Femur (tissue), 1 donor: Measurements from ENCODE around the gene ATXN2L.
"Not testable (repeated sequence)": the region's sequence is repeated elsewhere in the genome, so short reads cannot be mapped to it uniquely, and the experiment has no call there.

Experiments used
- DNase-seq: peaks from one replicate; pipeline ENCODE4 v3.0.0-alpha.2; 2017

The ATXN2L gene

GRCh38 chr16:28822520-28823290, at the start of gene ATXN2L:
Gene ATXN2L, plus strand, starts transcription at chr16:28822999. Its CDS starts 261 bp downstream, at chr16:28823260.
- peak; percentile 95 for DNase-seq

DNA sequence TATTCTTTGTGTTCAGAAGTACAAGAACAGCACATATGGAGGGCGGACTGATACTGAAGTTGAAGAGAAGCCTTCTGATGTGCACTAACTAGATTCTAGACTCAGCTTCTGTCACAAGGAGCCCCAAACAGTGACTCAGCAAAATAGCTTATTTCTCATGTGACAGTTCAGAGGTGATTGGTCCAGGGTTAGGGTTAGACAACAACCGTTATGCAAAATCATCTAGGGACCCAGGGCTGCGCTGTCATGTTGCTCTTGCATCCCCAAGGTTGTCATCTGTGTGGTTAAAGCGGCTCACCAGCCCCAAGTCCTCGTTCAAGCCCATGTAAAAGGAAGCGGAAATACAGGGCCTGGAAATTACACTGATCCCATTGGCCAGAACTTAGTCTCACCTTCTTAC, 41.1 kb upstream of the ATXN2L start:
- not testable (repeated sequence) for DNase-seq

DNA sequence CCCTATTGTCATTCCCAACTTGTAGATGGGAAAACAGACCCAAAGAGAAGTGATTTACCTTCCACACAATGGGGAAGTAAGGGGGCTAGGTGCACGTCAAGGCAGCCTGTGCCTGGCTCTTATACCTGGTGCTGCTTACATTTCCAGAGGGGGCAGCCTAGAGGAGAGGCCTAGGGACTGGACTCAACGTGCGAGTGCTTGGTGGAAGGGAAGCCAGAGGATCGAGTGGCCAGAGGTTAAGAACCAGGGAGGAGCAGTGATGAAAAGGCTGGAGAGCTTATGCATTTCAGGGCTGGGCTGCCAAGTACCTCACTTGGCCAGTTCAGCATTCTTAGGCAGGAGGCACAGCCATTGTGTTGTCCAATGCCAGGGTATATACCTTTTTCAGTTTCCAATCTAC, 40.4 kb upstream of the ATXN2L start:
- DNase-seq: not testable (repeated sequence)

DNA sequence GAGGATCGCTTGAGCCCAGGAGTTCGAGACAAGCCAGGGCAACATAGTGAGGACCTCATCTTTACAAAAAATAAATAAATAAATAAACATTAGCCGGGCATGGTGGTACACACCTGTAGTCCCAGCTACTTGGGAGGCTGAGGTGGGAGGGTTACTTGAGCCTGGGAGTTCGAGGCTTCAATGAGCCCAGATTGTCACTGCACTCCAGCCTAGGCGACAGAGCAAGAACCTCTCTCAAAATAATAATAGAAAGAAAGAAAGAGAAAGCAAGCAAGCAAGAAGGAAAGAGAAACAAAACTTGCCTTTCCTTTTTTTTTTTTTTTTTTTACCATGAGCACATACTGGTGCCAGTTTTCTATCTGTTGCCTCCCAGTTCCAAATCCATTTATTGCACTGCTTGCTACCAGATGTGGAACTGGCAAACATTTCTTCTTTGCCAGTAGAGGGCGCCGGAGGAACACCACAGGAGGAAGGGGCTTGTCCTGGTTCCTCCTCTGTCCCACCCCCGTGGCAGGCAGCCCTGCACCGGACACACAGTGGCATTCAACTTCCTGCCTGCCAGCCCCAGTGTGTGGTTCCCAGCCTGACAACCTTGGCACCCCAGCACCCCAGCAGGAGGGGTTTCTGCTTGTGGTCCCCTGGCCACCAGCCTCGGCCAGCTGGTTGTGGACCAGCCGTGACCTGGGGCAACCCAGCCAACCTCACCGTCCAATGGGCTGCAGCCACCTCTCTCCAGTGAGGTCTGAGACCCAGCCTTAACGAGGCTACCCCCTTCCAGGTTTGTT, 20.4 kb upstream of the ATXN2L start:
- DNase-seq: peak; percentile 70

DNA sequence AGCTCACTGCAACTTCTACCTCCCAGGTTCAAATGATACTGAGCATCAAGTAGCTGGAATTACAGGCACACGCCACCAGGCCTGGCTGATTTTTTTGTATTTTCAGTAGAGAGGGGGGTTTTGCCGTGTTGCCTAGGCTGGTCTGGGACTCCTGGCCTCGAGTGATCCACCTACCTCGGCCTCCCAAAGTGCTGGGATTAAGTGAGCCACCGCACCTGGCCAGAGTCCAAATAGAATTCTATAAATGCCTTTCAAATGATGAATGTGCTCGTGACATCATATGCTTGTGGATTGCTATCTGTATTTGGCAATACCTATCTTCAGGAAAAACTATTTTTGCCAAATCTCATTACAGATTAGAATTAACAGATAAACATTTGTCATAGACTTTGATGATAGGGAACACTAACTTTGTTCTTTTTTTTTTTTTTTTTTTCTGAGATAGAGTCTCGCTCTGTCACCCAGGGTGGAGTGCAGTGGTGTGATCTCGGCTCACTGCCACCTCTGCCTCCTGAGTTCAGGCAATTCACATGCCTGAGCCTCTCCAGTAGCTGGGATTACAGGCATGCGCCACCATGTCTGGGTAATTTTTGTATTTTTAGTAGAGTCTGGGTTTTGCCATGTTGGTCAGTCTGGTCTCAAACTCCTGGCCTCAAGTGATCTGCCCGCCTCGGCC, 15.2 kb upstream of the ATXN2L start:
- DNase-seq: not testable (repeated sequence)

- no peak for DNase-seq
Measured at GRCh38 chr16:28820016-28820415, 2.8 kb upstream of the ATXN2L start.

DNA sequence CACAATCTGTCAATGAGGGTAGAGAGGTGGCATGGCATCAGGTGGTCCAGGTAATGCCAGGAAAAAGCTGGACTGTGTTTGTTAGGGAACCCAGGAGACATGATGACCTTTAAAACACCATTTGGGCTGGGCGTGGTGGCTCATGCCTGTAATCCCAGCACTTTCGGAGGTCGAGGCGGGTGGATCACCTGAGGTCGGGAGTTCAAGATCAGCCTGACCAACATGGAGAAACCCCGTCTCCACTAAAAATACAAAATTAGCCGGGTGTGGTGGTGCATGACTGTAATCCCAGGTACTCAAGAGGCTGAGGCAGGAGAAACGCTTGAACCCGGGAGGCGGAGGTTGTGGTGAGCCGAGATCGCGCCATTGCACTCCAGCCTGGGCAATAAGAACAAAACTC, 2.3 kb upstream of the ATXN2L start:
- DNase-seq: not testable (repeated sequence)

- no peak for DNase-seq
Measured at GRCh38 chr16:28821874-28822519, 802 bp upstream of the ATXN2L start.

GRCh38 chr16:28823291-28823872, 583 bp downstream of the ATXN2L start:
- no peak for DNase-seq

DNA sequence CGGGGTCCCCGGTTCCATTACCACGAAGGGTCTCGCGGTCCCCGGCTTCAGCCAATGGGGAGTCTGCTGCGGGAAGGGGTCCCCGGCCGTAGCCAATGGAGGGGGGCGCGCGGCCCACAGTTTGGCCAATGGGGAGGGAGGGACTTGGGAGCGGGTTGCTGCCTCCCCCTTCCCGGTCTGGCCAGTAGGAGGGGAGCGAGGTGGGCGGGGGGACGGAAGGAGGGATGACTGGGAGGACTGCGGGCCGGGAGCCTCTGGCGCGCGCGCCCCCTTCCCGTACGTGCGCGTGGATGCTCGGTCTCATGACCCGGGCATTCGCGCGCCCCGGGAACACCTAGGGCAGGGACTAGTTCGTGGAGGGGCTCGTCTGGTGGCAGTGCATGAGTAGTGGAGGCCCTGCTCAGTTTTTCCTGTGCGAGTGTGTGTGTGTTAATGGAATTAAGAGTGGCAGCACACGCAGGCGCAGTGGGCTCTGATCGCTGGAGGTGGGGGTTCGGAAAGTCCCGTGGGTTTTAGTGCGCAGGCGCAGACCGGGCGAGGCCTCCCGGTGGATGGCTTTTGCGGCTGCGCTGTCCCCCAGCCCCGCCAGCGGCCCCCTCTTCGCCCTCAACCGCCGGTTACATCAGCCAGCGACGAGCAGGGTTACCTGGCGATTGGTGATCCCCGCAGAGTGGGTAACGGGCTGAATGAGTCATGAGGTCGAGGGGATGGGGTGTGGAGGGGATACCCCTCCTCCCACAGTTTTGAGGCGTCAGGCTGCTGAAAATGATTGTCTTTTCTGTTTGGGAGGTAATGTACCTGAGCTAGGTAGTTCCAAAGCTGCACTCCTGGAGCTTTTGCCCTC, 1.3 kb downstream of the ATXN2L start:
- DNase-seq: peak; percentile 99

DNA sequence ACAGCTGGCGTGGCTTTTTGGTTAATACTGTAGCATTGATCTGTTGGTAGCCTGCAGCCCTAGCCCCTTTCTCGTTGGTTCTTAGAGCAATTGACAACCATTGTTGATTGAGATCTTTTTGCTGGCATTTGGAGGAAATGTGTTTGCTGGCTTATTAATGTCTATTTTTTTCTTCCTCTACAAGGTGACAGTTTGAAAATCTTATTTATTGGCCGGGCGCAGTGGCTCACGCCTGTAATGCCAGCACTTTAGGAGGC, 1.8 kb downstream of the ATXN2L start:
- DNase-seq: no peak

DNA sequence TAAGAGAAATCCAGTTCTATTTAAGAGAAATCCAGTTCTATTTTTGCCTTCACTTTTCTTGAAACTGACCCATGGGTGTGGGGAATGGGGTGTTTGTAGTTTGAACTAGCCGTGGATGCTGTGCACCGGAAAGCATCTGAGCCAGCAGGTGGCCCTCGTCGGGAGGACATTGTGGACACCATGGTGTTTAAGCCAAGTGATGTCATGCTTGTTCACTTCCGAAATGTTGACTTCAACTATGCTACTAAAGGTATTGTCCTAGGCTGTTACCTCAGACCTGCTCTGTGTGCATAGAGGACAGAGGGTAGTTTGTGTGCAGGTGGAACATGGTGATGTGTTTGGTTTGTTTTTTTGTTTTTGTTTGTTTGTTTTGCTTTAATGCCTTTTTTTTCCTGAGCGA, 3.3 kb downstream of the ATXN2L start:
- no peak for DNase-seq

GRCh38 chr16:28829747-28830146, 6.9 kb downstream of the ATXN2L start:
- no peak for DNase-seq

DNA sequence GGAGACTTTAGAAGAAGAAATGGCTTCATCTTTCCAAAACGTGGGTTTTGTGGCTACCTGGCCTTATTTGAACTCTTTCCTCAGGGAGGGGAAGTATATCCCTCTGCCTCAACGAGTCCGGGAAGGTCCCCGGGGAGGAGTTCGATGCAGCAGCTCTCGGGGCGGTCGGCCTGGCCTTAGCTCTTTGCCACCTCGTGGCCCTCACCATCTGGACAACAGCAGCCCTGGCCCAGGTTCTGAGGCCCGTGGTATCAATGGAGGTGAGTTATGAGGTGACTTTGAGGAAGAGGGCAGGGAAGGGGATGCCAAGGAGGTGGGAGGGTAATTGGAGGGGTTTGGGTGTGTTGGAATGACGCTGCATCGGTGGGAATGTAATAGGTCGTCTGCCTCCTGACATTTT, 7.7 kb downstream of the ATXN2L start:
- DNase-seq: no peak

- DNase-seq: no peak
Measured at GRCh38 chr16:28834349-28834748, 11.6 kb downstream of the ATXN2L start.

DNA sequence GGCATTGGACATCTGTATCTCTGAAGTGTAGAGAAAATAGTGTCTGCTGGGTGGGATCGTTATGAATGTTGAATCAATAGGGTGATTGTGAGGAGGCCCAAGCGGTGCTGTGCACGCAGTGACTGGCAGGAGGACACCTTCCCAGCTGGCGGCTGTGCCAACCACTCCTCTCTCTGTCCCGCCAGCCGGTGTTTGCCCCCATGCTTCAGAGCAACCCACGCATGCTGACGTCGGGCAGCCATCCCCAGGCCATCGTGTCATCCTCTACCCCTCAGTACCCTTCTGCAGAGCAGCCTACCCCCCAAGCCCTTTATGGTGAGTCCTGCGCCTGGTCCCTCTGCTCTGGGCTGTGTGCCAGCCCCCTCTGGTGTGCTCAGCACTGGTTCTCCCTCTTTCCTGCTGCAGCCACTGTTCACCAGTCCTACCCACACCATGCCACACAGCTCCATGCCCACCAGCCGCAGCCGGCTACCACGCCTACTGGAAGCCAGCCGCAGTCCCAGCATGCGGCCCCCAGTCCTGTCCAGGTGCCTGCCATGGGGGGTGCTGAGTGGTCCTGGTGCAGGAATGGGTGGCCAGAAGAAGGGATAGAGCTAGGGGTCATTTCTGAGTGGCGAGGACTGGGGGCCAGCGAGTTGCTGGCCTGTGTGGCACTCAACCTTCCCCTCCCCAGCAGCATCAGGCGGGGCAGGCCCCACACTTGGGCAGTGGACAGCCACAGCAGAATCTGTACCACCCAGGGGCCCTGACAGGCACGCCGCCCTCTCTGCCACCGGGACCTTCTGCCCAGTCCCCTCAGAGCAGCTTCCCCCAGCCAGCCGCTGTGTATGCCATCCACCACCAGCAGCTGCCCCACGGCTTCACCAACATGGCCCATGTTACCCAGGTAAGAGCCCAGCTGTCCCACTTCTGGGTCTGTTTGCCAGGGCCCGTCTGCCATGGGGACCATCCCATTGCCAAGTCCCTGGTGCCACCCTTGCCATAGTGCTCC, 12.4 kb downstream of the ATXN2L start:
- DNase-seq: no peak

GRCh38 chr16:28835864-28836760, 13.3 kb downstream of the ATXN2L start:
- DNase-seq: no peak

GRCh38 chr16:28836761-28837064, 13.9 kb downstream of the ATXN2L start:
- no peak for DNase-seq

DNA sequence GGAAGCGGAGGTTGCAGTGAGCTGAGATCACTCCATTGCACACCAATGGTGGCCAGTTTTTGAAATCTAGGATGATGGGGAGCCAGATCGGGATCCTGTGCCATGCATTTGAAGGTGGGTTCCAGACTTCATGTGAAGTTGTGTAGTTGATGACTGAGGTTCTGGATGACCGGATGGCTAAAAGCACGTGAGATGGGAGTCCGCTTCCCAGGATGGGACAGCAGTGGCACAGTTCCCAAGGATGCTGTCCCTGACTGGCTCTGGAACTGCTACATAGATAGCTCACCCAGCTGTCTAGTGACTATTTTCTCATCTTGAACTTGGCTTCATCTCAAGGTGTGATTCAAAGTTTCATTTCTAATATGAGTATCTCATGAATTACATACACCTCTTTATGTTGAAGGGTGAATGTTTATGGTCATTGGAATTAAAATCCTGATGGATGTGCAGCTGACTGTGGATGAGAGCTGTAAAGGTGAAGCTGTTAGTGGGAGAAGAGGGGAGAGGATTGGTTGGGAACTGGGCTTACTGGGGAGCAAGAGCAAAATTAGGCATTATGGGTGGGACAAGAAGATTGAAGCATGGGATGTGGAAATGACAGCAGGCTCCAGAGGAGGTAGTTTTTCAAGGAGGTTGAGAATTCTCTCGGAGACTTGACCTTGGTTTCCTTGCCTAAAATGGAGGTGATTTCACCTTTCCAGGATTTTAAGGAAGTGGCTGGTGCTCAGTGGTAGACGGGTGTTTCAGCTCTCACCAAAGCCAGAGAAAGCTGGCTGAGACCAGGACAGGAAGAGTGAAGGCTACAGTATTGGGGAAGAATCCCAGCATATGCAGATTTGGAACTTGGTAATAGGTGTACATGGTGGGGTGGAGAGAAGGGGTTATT, 15.1 kb downstream of the ATXN2L start:
- DNase-seq: no peak
